CD4-positive, alpha-beta T cell (primary cell): ENCODE results near the gene TMEM164. TPM values are rescaled to one million over a fixed set of nuclear protein-coding genes. Genes with fewer than 3 reads are reported as not detected.
A peak's percentile ranks its signal among the peaks of the same experiment; 100 is the strongest.

Experiments
- ATAC-seq: fragments of 200-7000 bp; cut with Tn5 transposase; one replicate; pipeline ENCODE4 v1.10.0; 2022; ENCODE audit warnings: mild to moderate bottlenecking; ENCODE audit not compliant: poor library complexity
- CTCF ChIA-PET: fragments of 350-600 bp; sonication (Branson Sonifier 250); formaldehyde crosslinking; loops from one replicate; lab custom pipeline; 2021; ENCODE audit warnings: antibody characterized with exemption, inconsistent platforms; lab: Charles Lee
- POLR2A ChIA-PET: fragments of 350-600 bp; sonication (Branson Sonifier 250); formaldehyde crosslinking; loops from one replicate; lab custom pipeline; 2021; ENCODE audit warnings: antibody characterized with exemption, inconsistent platforms; lab: Charles Lee
- DNase-seq, 14 experiments: peaks; one replicate each; pipeline ENCODE4 v3.0.0-alpha.2; 2013 to 2020; ENCODE audit warnings: mixed read lengths in 2 of 14
- H3K27ac ChIP-seq, 2 donors: one replicate each; pipeline versions ENCODE4 v1.5.1 to v1.7.0; 2013; ENCODE audit warnings: low read length in 2 of 2, low read depth in 1 of 2, mild to moderate bottlenecking in 1 of 2
- H3K27me3 ChIP-seq, 2 experiments: 1 replicate in 1 of 2; 2 replicates in 1 of 2; pipeline versions ENCODE4 v1.6.1 to v1.7.0; 2013; ENCODE audit warnings: low read length in 2 of 2, control low read depth in 1 of 2, mild to moderate bottlenecking in 1 of 2, moderate library complexity in 1 of 2; ENCODE audit not compliant: insufficient read depth in 2 of 2, control insufficient read depth in 1 of 2
- H3K36me3 ChIP-seq: one replicate; pipeline ENCODE4 v1.6.1; 2013; ENCODE audit warnings: low read length, control low read depth; ENCODE audit not compliant: insufficient read depth
- H3K4me1 ChIP-seq: one replicate; pipeline ENCODE4 v1.6.1; 2013; ENCODE audit warnings: low read length, control low read depth; ENCODE audit not compliant: insufficient read depth
- H3K4me3 ChIP-seq: one replicate; pipeline ENCODE4 v1.5.1; 2013; ENCODE audit warnings: mild to moderate bottlenecking, low read length, moderate library complexity
- H3K9me3 ChIP-seq, 2 experiments: 1 replicate in 1 of 2; 2 replicates in 1 of 2; pipeline versions ENCODE4 v1.6.1 to v1.7.0; 2013; ENCODE audit warnings: low read length in 2 of 2, mild to moderate bottlenecking in 2 of 2, control low read depth in 1 of 2, moderate library complexity in 1 of 2; ENCODE audit not compliant: control insufficient read depth in 1 of 2, insufficient read depth in 1 of 2
- H3K27ac Mint-ChIP-seq: one replicate; pipeline ENCODE4 v1.8.0; 2020; ENCODE audit warnings: mixed read lengths
- H3K27me3 Mint-ChIP-seq: one replicate; pipeline ENCODE4 v1.8.0; 2021; ENCODE audit warnings: mixed read lengths
- H3K36me3 Mint-ChIP-seq: one replicate; pipeline ENCODE4 v1.8.0; 2021; ENCODE audit warnings: low read depth, mixed read lengths
- H3K4me1 Mint-ChIP-seq: one replicate; pipeline ENCODE4 v1.8.0; 2021; ENCODE audit warnings: low read depth, mixed read lengths
- H3K4me3 Mint-ChIP-seq: one replicate; pipeline ENCODE4 v1.8.0; 2020; ENCODE audit warnings: mild to moderate bottlenecking, mixed read lengths
- H3K9me3 Mint-ChIP-seq: one replicate; pipeline ENCODE4 v1.8.0; 2020; ENCODE audit warnings: mixed read lengths
- intact Hi-C, 2 experiments: fragments of 100-400 bp; cut with DNase I in 1 of 2; cut with micrococcal nuclease in 1 of 2; formaldehyde crosslinking; loops; one replicate each; pipeline versions ENCODE4 v1.15.1 to v1.9.0; 2023 to 2025; cut with DNase I, micrococcal nuclease
- total RNA-seq, 174 experiments: library from RNA in 2 of 174; stranded (reverse) in 2 of 174; gene quantifications; one replicate each; pipeline ENCODE4 v1.2.3 and lab custom pipeline; 2021 to 2026
- TF ChIP-seq, protein P1 (sequence below): fragments of 200-600 bp; IDR thresholded peaks from one replicate; pipeline ENCODE4 v1.8.0; 2022; ENCODE audit warnings: antibody characterized with exemption, mild to moderate bottlenecking

Gene TMEM164
- total RNA-seq, 2 experiments from 2014 or later = 11.1 to 13.4 TPM

DNA sequence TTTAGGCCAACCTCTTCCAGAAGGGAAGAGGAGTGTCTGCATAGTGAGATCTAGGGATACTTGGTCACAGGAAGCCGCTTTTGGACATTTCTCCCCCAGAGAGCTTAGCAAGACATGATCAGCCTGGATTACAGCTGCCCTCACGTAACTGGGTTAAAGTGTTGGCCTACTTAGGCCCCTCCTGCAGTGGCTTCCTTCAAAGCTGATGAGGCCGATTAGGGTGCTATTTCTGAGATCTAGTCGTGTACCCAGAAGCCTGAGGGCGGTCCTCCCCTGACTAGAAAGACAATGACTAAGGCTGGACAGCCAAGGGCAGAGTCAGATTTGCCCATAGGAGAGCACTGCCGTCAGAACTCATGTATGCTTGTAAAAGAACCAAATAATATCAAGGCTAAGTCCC, 180.0 kb downstream of the TMEM164 start:
- H3K4me1 Mint-ChIP-seq = peaks cover 14% of the 10 kb centered on the region
- POLR2A ChIA-PET = no interaction called here
- Histone ChIP-seq H3K4me1 (peaks cover 6% of the 10 kb centered on the region), H3K9me3 (no peaks in the 10 kb centered on the region), H3K27ac (no peak overlapping the region), H3K4me3 (no peak overlapping the region), H3K27me3 (no peaks in the 10 kb centered on the region), H3K36me3 (no peaks in the 10 kb centered on the region)
- H3K27ac Mint-ChIP-seq = no peak overlapping the region
- CTCF ChIA-PET = interaction anchor here (1.4 kb wide), 1 partner anchor 22 kb away, joined by 5 read pairs; no protein-coding TSS in a partner anchor
- DNase-seq (no peak), ATAC-seq (no peak)
- peaks cover 26% of the 10 kb centered on the region for H3K36me3 Mint-ChIP-seq
- H3K9me3 Mint-ChIP-seq = peaks cover 1% of the 10 kb centered on the region
- no peak overlapping the region for H3K4me3 Mint-ChIP-seq
- intact Hi-C loops = no loop called here
- H3K27me3 Mint-ChIP-seq = no peaks in the 10 kb centered on the region
- TF ChIP-seq, protein P1, sequence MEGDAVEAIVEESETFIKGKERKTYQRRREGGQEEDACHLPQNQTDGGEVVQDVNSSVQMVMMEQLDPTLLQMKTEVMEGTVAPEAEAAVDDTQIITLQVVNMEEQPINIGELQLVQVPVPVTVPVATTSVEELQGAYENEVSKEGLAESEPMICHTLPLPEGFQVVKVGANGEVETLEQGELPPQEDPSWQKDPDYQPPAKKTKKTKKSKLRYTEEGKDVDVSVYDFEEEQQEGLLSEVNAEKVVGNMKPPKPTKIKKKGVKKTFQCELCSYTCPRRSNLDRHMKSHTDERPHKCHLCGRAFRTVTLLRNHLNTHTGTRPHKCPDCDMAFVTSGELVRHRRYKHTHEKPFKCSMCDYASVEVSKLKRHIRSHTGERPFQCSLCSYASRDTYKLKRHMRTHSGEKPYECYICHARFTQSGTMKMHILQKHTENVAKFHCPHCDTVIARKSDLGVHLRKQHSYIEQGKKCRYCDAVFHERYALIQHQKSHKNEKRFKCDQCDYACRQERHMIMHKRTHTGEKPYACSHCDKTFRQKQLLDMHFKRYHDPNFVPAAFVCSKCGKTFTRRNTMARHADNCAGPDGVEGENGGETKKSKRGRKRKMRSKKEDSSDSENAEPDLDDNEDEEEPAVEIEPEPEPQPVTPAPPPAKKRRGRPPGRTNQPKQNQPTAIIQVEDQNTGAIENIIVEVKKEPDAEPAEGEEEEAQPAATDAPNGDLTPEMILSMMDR = no peak

DNA sequence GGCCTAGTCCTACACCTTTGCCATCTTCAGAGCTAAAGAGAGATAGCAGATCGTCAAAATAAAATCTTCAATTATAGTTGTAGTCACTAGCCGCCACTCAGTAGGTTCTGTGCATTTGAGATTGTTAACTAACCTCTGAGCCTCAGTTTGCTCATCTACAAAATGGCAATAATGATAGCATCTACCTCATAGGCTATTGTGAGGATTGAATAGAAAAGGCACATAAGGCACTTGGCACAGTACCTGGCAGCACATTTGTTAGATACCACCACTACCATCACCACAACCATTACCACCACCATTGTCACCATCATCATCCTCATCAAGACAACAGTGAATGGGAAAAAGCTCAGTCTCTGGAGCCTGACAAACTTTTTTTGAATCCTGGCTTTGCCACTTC, 180.4 kb downstream of the TMEM164 start:
- CTCF ChIA-PET = interaction anchor here (1.4 kb wide), 1 partner anchor 23 kb away, joined by 5 read pairs; no protein-coding TSS in a partner anchor

DNA sequence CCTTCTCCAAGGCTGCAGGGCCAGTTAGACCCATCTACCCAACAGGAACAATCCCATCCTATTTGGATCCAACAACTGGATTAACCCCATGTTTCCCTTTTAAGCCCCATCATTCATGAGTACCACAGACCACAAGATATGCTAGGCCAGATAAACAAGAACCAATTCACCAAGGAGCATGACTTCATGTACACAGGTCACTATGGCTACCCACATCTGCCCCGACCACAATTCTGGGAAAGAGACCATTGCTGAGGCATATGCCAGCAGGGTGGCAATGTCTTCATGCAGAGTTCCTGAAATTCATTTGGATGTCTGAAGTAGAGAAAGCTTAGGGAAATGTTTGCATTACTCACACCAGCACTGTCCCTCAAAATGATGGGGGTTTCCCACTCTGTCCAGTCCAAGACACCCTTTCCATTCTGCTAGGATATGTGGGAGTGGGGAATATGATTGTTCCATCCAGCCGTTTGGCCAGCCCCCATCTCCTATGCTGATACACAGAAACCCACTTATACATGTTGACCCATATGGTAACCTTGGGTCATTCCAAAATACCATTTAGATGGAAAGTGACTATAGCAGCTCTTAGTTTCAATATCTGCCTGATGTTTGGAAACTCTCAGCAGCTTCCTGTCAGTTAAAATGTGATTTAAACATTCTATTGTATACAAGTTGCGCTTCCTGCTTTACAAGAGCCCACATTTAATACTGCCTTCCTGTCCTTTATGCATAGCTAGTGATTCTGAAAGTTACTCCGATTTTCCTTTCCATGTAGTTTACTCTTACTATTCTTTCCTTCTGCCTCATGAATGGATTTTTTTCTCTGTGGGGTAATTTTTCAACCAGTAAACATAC, 186.0 kb downstream of the TMEM164 start:
- peaks cover under 1% of the 10 kb centered on the region for H3K9me3 Mint-ChIP-seq
- Histone ChIP-seq H3K9me3 (no peaks in the 10 kb centered on the region), H3K36me3 (no peaks in the 10 kb centered on the region), H3K27me3 (no peaks in the 10 kb centered on the region), H3K27ac (peak overlapping the region in 1 of 2 donors; percentile 44), H3K4me1 (peaks cover 9% of the 10 kb centered on the region), H3K4me3 (no peak overlapping the region)
- intact Hi-C loops = no loop called here
- CTCF ChIA-PET = no interaction called here
- H3K4me3 Mint-ChIP-seq = peak overlapping the region; percentile 34
- H3K27me3 Mint-ChIP-seq = no peaks in the 10 kb centered on the region
- H3K27ac Mint-ChIP-seq = peak overlapping the region; percentile 76
- POLR2A ChIA-PET = interaction anchor here (1.3 kb wide), 1 partner anchor 129 kb away, joined by 11 read pairs; the partner anchor contains the start of gene AMMECR1
- TF ChIP-seq, protein P1 = no peak
- peaks cover 20% of the 10 kb centered on the region for H3K36me3 Mint-ChIP-seq
- ATAC-seq = no peak
- peak in 1 of 14 experiments; percentile 39 for DNase-seq
- H3K4me1 Mint-ChIP-seq = peaks cover 26% of the 10 kb centered on the region

More for the DNA sequence above, 180.4 kb downstream of the TMEM164 start:
- Histone ChIP-seq H3K27ac (no peak overlapping the region), H3K4me3 (no peak overlapping the region), H3K27me3 (no peaks in the 10 kb centered on the region), H3K36me3 (no peaks in the 10 kb centered on the region), H3K9me3 (no peaks in the 10 kb centered on the region), H3K4me1 (peaks cover 6% of the 10 kb centered on the region)
- H3K36me3 Mint-ChIP-seq = peaks cover 26% of the 10 kb centered on the region
- peaks cover 1% of the 10 kb centered on the region for H3K9me3 Mint-ChIP-seq
- intact Hi-C loops = no loop called here
- H3K4me3 Mint-ChIP-seq = no peak overlapping the region
- H3K27me3 Mint-ChIP-seq = no peaks in the 10 kb centered on the region
- no peak for ATAC-seq
- TF ChIP-seq, protein P1 = no peak
- no peak for DNase-seq
- H3K27ac Mint-ChIP-seq = no peak overlapping the region
- POLR2A ChIA-PET = no interaction called here
- H3K4me1 Mint-ChIP-seq = peaks cover 18% of the 10 kb centered on the region
